ENCODE results near the gene ZNF853. TPM values are rescaled to one million over a fixed set of nuclear protein-coding genes. Genes with fewer than 3 reads are reported as not detected.

Gene ZNF853
- total and polyA plus RNA-seq, 2 donors (not counting 3 experiments of a cell fraction or from before 2014, with no cell fraction given): 0.47 to 0.58 TPM

DNA sequence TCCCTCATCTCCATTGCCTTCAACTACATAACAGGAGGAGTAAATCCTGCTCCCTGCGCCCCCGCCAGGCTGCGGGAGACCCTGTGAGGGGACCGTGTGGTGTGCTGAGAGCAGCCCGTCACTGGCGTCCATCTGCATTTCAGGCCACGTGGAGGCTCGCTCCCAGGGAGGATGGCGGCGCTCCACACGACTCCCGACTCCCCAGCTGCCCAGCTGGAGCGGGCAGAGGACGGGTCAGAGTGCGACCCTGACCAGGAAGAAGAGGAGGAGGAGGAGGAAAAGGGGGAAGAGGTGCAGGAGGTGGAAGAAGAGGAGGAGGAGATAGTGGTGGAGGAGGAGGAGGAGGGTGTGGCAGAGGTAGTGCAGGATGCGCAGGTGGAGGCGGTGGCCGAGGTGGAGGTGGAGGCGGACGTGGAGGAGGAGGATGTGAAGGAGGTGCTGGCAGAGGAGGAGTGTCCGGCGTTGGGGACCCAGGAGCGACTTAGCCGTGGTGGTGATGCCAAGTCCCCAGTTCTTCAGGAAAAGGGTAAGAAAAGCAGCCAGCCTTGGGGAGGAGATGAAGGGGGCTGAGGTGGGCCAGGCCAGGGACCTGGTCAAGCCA, 26.9 kb downstream of the ZNF853 start:
- H3K9me3 ChIP-seq (replicated peaks; ENCODE audit: control insufficient read depth, insufficient read depth, low read length): no peaks in the 10 kb centered on the region
- no peaks in the 10 kb centered on the region for H3K27me3 ChIP-seq (ENCODE audit: control insufficient read depth in 2 of 2, insufficient read depth in 2 of 2, low read length in 2 of 2)
- H3K4me2 ChIP-seq (ENCODE audit: insufficient read depth, low read length): no peak overlapping the region
- no peaks in the 10 kb centered on the region for H4K20me1 ChIP-seq (replicated peaks; ENCODE audit: control insufficient read depth, extremely low read depth, insufficient read depth, low read length)
- H3K9ac ChIP-seq (replicated peaks; ENCODE audit: extremely low read depth, insufficient read depth, low read length): no peak overlapping the region
- no peak for TF ChIP-seq POLR2A (IDR thresholded peaks at IDR 0.05; ENCODE audit: low read depth, low read length)
- no peak for TF ChIP-seq EZH2 (IDR thresholded peaks at IDR 0.05; ENCODE audit: borderline replicate concordance, low read depth, low read length, severe bottlenecking)
- TF ChIP-seq, protein P1, sequence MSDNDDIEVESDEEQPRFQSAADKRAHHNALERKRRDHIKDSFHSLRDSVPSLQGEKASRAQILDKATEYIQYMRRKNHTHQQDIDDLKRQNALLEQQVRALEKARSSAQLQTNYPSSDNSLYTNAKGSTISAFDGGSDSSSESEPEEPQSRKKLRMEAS (IDR thresholded peaks at IDR 0.05; ENCODE audit: insufficient read depth, insufficient read length): no peak
- no peak for TF ChIP-seq FOS (IDR thresholded peaks at IDR 0.05; ENCODE audit: borderline replicate concordance, insufficient read depth, low read length)
- TF ChIP-seq JUN (IDR thresholded peaks at IDR 0.05; ENCODE audit: borderline replicate concordance, insufficient read depth, insufficient read length, low read depth): no peak
- no peak for TF ChIP-seq CTCF (IDR thresholded peaks at IDR 0.05; ENCODE audit: extremely low read depth in 1 of 2, insufficient read depth in 1 of 2, low read depth in 1 of 2, low read length in 2 of 2)
- no peak for TF ChIP-seq MYC (IDR thresholded peaks at IDR 0.05; ENCODE audit: low read depth, low read length)
- TF ChIP-seq POLR2AphosphoS5 (IDR thresholded peaks at IDR 0.05; ENCODE audit: insufficient read depth, low read depth, low read length): no peak
- no peak for TF ChIP-seq GATA2 (IDR thresholded peaks at IDR 0.05; ENCODE audit: insufficient read depth, insufficient read length, low read depth, low read length)
- no peak for FAIRE-seq
- no peak overlapping the region for H3K4me3 ChIP-seq (replicated peaks in 1 of 3; ENCODE audit: insufficient read depth in 1 of 3, low read depth in 1 of 3, low read length in 3 of 3)
- dilution Hi-C loops (cut with MboI; ENCODE audit: extremely low pct_ligation_motif_present, low sequenced_read_pairs): no loop called here
- H2AFZ ChIP-seq (ENCODE audit: low read depth, low read length): no peak overlapping the region
- no TSS peak for BruUV-seq (replicated peaks)
- no peaks in the 10 kb centered on the region for H3K9me1 ChIP-seq (replicated peaks; ENCODE audit: control insufficient read depth, extremely low read depth, insufficient read depth, low read length)
- intact Hi-C loops (cut with micrococcal nuclease): no loop called here
- peaks cover 10 to 44% of the 10 kb centered on the region in 2 experiments for H3K36me3 ChIP-seq (ENCODE audit: control insufficient read depth in 2 of 2, extremely low read depth in 1 of 2, insufficient read depth in 2 of 2, low read length in 2 of 2)
- peaks cover 17% of the 10 kb centered on the region for H3K79me2 ChIP-seq (ENCODE audit: control insufficient read depth, insufficient read depth, low read length)
- H3K4me1 ChIP-seq (ENCODE audit: control insufficient read depth, extremely low read depth, insufficient read depth, low read length): peaks cover 3% of the 10 kb centered on the region
- CTCF ChIA-PET: no interaction called here
- POLR2A ChIA-PET: no interaction called here
- no peak overlapping the region for H3K27ac ChIP-seq (ENCODE audit: insufficient read depth, low read depth, low read length)
- DNase-seq (ENCODE audit: low read depth, low spot score): no peak
